DND-41 (cell line): ENCODE measurements around the gene IP6K3.
A peak's percentile ranks its signal among the peaks of the same experiment; 100 is the strongest.

Source experiments
- ATAC-seq: fragments of 200-7000 bp; cut with Tn5 transposase; 3 replicates; pipeline ENCODE4 v1.9.1; 2021; ENCODE audit warnings: low read depth; ENCODE audit not compliant: insufficient read depth
- DNase-seq: peaks from one replicate; pipeline ENCODE4 v3.0.0-alpha.2; 2020
- H2AFZ ChIP-seq: 2 replicates; pipeline ENCODE4 v1.6.0; 2012; ENCODE audit warnings: low read depth, low read length
- H3K27ac ChIP-seq: 2 replicates; pipeline ENCODE4 v1.5.1; 2012; ENCODE audit warnings: low read length, inconsistent platforms
- H3K27me3 ChIP-seq: fragments of 200-600 bp; sonication (generic); 2 replicates; pipeline ENCODE4 v1.6.0; 2012; ENCODE audit warnings: low read length, mild to moderate bottlenecking, inconsistent platforms; ENCODE audit not compliant: insufficient read depth, poor library complexity
- H3K36me3 ChIP-seq: 2 replicates; pipeline ENCODE4 v1.5.1; 2012; ENCODE audit warnings: low read length, inconsistent platforms; ENCODE audit not compliant: insufficient read depth
- H3K4me1 ChIP-seq: 2 replicates; pipeline ENCODE4 v1.5.1; 2012; ENCODE audit warnings: mild to moderate bottlenecking, low read length; ENCODE audit not compliant: insufficient read depth
- H3K4me2 ChIP-seq: 2 replicates; pipeline ENCODE4 v1.6.0; 2012; ENCODE audit warnings: mild to moderate bottlenecking, moderate library complexity, low read length, inconsistent platforms; ENCODE audit not compliant: insufficient read depth
- H3K4me3 ChIP-seq, 2 experiments: fragments of 200-600 bp in 1 of 2; shearing (Covaris generic) in 1 of 2; 2 replicates each; pipeline ENCODE4 v1.5.1; 2012 to 2016; ENCODE audit warnings: inconsistent platforms in 2 of 2, low read length in 2 of 2, mild to moderate bottlenecking in 2 of 2, low read depth in 1 of 2, moderate library complexity in 1 of 2
- H3K79me2 ChIP-seq: 2 replicates; pipeline ENCODE4 v1.6.0; 2012; ENCODE audit warnings: low read length, inconsistent platforms; ENCODE audit not compliant: insufficient read depth
- H3K9ac ChIP-seq: 2 replicates; pipeline ENCODE4 v1.6.0; 2012; ENCODE audit warnings: low read depth, mild to moderate bottlenecking, inconsistent platforms, low read length, moderate library complexity
- H3K9me3 ChIP-seq: 2 replicates; pipeline ENCODE4 v1.5.1; 2012; ENCODE audit warnings: low read length, moderate library complexity, mild to moderate bottlenecking, inconsistent platforms; ENCODE audit not compliant: insufficient read depth, severe bottlenecking
- H4K20me1 ChIP-seq: 2 replicates; pipeline ENCODE4 v1.6.0; 2012; ENCODE audit warnings: low read length; ENCODE audit not compliant: insufficient read depth
- EZH2 ChIP-seq: IDR thresholded peaks from 3 replicates; pipeline ENCODE4 v1.6.1; 2012; ENCODE audit warnings: borderline replicate concordance, low read depth, mild to moderate bottlenecking, moderate library complexity, low read length, inconsistent platforms; ENCODE audit not compliant: severe bottlenecking
- TF ChIP-seq, protein P1 (sequence below): IDR thresholded peaks from 2 replicates; pipeline ENCODE4 v1.5.1; 2012; ENCODE audit warnings: borderline replicate concordance, low read length, moderate library complexity, mild to moderate bottlenecking; ENCODE audit not compliant: poor library complexity, severe bottlenecking; ENCODE audit errors: extremely low read depth

IP6K3 gene

DNA sequence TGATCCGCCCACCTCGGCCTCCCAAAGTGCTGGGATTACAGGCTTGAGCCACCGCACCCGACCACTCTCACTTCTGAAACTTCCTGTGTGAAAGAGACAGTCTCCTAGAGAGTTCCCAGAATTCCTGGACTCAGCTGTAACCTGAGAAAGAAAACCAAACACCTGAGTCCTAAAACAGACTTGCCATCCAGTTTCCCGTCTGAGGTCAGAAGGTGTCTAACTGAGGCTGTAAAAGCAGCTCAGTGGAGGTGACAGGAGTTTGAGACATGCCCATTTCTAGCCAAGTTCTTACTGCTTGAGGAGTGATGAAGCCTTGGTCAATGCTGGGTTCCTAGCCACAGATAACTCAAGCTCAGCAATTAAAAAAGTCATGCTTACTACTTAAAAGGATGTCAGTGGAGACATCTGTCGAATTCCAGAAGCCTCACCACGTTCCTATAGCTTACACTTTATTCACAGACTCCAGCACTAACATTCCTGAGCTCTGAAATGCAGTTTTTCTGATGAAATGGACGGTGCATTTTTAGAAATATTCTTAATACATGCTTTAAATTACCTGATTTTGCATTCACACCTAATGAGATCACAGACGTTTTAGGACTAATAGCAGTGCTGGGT lies 41.3 kb downstream of the IP6K3 start:
- H3K27ac ChIP-seq = no peak overlapping the region
- ATAC-seq (no peak), DNase-seq (no peak)
- peaks cover 13% of the 10 kb centered on the region for H3K79me2 ChIP-seq
- H3K36me3 ChIP-seq = peaks cover 56% of the 10 kb centered on the region
- H2AFZ ChIP-seq = no peak overlapping the region
- no peak for TF ChIP-seq EZH2
- TF ChIP-seq, protein P1, sequence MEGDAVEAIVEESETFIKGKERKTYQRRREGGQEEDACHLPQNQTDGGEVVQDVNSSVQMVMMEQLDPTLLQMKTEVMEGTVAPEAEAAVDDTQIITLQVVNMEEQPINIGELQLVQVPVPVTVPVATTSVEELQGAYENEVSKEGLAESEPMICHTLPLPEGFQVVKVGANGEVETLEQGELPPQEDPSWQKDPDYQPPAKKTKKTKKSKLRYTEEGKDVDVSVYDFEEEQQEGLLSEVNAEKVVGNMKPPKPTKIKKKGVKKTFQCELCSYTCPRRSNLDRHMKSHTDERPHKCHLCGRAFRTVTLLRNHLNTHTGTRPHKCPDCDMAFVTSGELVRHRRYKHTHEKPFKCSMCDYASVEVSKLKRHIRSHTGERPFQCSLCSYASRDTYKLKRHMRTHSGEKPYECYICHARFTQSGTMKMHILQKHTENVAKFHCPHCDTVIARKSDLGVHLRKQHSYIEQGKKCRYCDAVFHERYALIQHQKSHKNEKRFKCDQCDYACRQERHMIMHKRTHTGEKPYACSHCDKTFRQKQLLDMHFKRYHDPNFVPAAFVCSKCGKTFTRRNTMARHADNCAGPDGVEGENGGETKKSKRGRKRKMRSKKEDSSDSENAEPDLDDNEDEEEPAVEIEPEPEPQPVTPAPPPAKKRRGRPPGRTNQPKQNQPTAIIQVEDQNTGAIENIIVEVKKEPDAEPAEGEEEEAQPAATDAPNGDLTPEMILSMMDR = no peak
- no peak overlapping the region for H3K9ac ChIP-seq
- H3K9me3 ChIP-seq = no peaks in the 10 kb centered on the region
- H4K20me1 ChIP-seq = peaks cover 6% of the 10 kb centered on the region; the same call in 1 of the 2 replicates
- H3K4me3 ChIP-seq = no peak overlapping the region
- peaks cover 14% of the 10 kb centered on the region for H3K4me1 ChIP-seq
- H3K27me3 ChIP-seq = no peaks in the 10 kb centered on the region
- no peak overlapping the region for H3K4me2 ChIP-seq

DNA sequence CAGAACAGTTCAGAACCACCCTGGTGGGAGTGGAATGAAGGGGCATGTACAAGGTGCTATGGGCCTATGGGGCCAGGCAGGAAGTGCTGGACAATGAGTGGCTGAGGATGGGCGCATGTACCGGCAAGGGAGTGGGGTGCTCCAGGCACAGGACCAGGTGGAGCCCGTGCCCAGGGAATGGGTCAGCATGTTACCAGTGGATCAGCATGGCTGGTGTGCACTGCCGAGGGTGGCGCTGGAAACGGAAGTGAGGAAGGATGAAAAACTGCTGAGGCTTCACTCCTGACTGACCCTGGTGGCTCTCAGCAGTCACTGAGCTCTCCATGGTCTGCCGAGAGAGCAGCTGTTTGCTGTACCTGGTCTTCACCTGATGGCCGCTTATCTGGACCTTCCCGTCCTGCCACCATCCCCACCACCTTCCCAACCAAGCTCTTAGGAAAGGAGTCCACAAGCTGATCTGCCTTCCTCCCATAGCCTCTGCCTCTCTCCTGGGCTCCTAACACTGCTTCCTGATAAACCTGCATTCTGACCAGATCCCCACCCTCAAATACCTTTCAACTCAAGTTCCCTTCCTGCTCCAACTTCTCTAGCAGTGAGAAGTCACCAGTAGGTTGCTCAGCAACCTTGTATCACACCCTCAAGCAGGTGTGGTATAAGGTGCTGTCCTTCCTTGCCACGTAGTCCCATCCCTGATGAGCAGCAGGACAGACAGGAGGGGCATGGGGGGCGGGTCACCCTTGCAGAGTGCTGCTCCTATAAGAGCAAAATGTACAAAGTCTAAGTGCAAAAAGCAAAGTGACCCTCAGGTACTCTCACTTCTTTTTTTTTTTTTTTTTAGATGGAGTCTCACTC lies 42.3 kb downstream of the IP6K3 start:
- ATAC-seq = no peak

DNA sequence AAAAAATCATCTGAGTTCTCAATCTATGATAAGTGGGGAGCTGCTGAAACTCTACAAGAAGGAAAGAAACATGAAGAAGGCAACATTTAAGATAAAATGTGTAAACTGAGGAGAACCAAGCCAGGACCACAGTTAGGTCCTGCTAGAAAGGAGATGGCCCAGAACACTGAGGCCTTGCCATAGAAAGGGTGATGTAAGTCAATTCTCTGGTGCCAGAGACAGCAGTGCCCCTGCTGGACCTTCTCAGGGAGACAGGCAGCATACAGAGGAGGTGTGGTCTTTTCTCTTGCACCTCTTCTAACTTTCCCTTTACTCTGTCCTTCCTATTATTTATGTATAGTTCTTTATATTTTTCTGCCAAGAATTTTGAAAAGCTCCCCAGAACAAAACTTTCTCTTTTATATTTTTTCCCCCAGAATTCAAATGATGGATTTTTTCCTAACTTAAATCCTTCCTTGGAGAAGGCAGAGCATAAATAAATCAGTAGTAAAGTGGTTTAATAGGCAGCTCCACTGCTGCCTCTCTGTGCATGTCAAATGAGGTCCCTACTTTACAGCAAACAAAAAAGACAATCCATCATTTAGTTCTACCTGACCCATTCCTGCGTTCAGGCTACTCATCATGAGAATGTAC lies 44.2 kb downstream of the IP6K3 start:
- Histone ChIP-seq H3K27me3 (no peaks in the 10 kb centered on the region), H3K27ac (no peak overlapping the region), H4K20me1 (peaks cover 13% of the 10 kb centered on the region), H3K79me2 (no peaks in the 10 kb centered on the region), H3K9ac (no peak overlapping the region), H3K4me1 (no peaks in the 10 kb centered on the region), H3K4me2 (no peak overlapping the region), H2AFZ (no peak overlapping the region), H3K9me3 (no peaks in the 10 kb centered on the region), H3K36me3 (peaks cover 54% of the 10 kb centered on the region), H3K4me3 (no peak overlapping the region)
- peak; percentile 35 for DNase-seq
- ATAC-seq = peak; percentile 74
- no peak for TF ChIP-seq EZH2
- TF ChIP-seq, protein P1 = peak; percentile 61

More for the DNA sequence above, 42.3 kb downstream of the IP6K3 start:
- H3K4me2 ChIP-seq = no peak overlapping the region
- peaks cover 6% of the 10 kb centered on the region; the same call in 1 of the 2 replicates for H4K20me1 ChIP-seq
- no peak for TF ChIP-seq EZH2
- TF ChIP-seq, protein P1 = no peak
- DNase-seq = no peak
- H3K9me3 ChIP-seq = no peaks in the 10 kb centered on the region
- peaks cover 56% of the 10 kb centered on the region for H3K36me3 ChIP-seq
- no peak overlapping the region for H3K9ac ChIP-seq
- H3K27me3 ChIP-seq = no peaks in the 10 kb centered on the region
- no peak overlapping the region for H3K4me3 ChIP-seq
- H2AFZ ChIP-seq = no peak overlapping the region
- no peak overlapping the region for H3K27ac ChIP-seq
- H3K4me1 ChIP-seq = peaks cover 5% of the 10 kb centered on the region
- H3K79me2 ChIP-seq = peaks cover 5% of the 10 kb centered on the region; the same call in 1 of the 2 replicates
